A673 (cell line): ENCODE results near the gene EGR4. TPM values are rescaled to one million over a fixed set of nuclear protein-coding genes. Genes with fewer than 3 reads are reported as not detected.

Experiments used
- BruUV-seq: library from RNA; stranded (reverse); fragments of 400-500 nt; replicated peaks from 2 replicates; lab custom pipeline; 2021; lab: Mats Ljungman, UMichigan
- CTCF ChIA-PET: fragments of 300-600 bp; sonication (Branson Sonifier 250); formaldehyde crosslinking; loops from one replicate; lab custom pipeline; 2022; ENCODE audit warnings: antibody characterized with exemption; lab: Charles Lee
- POLR2A ChIA-PET: fragments of 300-600 bp; sonication (Branson Sonifier 250); formaldehyde crosslinking; loops from one replicate; lab custom pipeline; 2022; ENCODE audit warnings: antibody characterized with exemption; ENCODE audit not compliant: low non-redundant PET; lab: Charles Lee
- DNase-seq: peaks from one replicate; pipeline ENCODE4 v3.0.0-alpha.2; 2015; ENCODE audit warnings: low spot score
- H3K27ac ChIP-seq: fragments of 200-600 bp; sonication (generic); 2 replicates; pipeline ENCODE4 v1.5.1; 2016; ENCODE audit warnings: mixed run types, low read depth, mild to moderate bottlenecking, mixed read lengths, antibody characterized with exemption, low read length; ENCODE audit not compliant: poor library complexity, severe bottlenecking
- H3K27me3 ChIP-seq: fragments of 200-600 bp; sonication (generic); replicated peaks from 2 replicates; pipeline ENCODE4 v1.6.1; 2017; ENCODE audit warnings: mixed run types, low read depth, mild to moderate bottlenecking, mixed read lengths, antibody characterized with exemption, low read length; ENCODE audit not compliant: insufficient read depth, poor library complexity
- H3K36me3 ChIP-seq: fragments of 200-600 bp; sonication (generic); 2 replicates; pipeline ENCODE4 v1.6.1; 2016; ENCODE audit warnings: mixed run types, mild to moderate bottlenecking, mixed read lengths, antibody characterized with exemption, low read length; ENCODE audit not compliant: insufficient read depth, poor library complexity, severe bottlenecking
- H3K4me1 ChIP-seq: fragments of 200-600 bp; sonication (generic); 2 replicates; pipeline ENCODE4 v1.6.1; 2017; ENCODE audit warnings: mixed run types, mild to moderate bottlenecking, mixed read lengths, antibody characterized with exemption, low read length; ENCODE audit not compliant: insufficient read depth, poor library complexity, severe bottlenecking
- H3K4me3 ChIP-seq: fragments of 200-600 bp; sonication (generic); 2 replicates; pipeline ENCODE4 v1.5.1; 2016; ENCODE audit warnings: low read depth, mixed run types, mild to moderate bottlenecking, mixed read lengths, low read length; ENCODE audit not compliant: poor library complexity, severe bottlenecking
- H3K9me3 ChIP-seq: fragments of 200-600 bp; sonication (generic); 2 replicates; pipeline ENCODE4 v1.6.1; 2016; ENCODE audit warnings: mixed run types, low read depth, mild to moderate bottlenecking, mixed read lengths, antibody characterized with exemption, low read length; ENCODE audit not compliant: poor library complexity, severe bottlenecking
- EZH2 ChIP-seq: fragments of 200-600 bp; sonication (generic); IDR thresholded peaks from 2 replicates; pipeline ENCODE4 v1.6.1; 2017; ENCODE audit warnings: borderline replicate concordance, low read depth, mild to moderate bottlenecking, mixed read lengths, antibody characterized with exemption, low read length; ENCODE audit not compliant: poor library complexity, severe bottlenecking
- intact Hi-C: fragments of 100-400 bp; cut with micrococcal nuclease; formaldehyde crosslinking; loops from one replicate; pipeline ENCODE4 v1.10.0; 2022; ENCODE audit not compliant: unreplicated experiment
- total RNA-seq: library from RNA; stranded (reverse); gene quantifications from 2 replicates; pipeline ENCODE4 v1.2.3, GENCODE V29; 2021
- TF ChIP-seq, protein P1 (sequence below): fragments of 300-800, 200-600 bp; sonication (generic); conservative IDR thresholded peaks from 2 replicates; pipeline ENCODE4 v1.5.1; 2017; ENCODE audit warnings: low read depth, mild to moderate bottlenecking, antibody characterized with exemption, low read length, moderate library complexity, mixed read lengths

Gene EGR4
- total RNA-seq, 1 experiment from 2014 or later: 1.9 TPM

DNA sequence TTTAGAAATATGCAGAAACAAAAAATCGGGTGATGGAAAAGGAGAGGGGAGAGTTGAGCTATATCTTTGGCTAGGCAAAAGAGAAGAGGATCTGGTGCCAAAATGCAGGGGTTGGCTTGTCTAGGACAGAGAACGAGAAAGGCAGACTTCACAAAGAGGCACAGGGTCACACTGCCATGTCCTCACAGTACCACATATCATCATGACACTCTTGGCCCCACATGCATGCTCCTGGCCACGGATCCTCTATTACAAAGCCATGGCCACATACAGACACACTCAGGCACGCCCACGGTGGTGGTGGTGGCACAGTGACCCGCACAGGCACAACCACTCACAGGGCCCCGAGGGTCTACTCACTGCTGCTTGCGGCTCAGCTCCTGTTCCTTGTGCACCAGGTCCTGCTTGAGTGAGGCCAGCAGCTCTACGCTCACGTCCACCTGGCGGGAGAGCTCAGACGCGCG, 24.9 kb downstream of the EGR4 start:
- intact Hi-C loops: no loop called here
- Histone ChIP-seq H3K27ac (no peak overlapping the region), H3K4me3 (no peak overlapping the region), H3K9me3 (no peaks in the 10 kb centered on the region), H3K36me3 (no peaks in the 10 kb centered on the region), H3K4me1 (no peaks in the 10 kb centered on the region), H3K27me3 (no peaks in the 10 kb centered on the region)
- BruUV-seq: no TSS peak
- no peak for DNase-seq
- CTCF ChIA-PET: no interaction called here
- POLR2A ChIA-PET: no interaction called here
- no peak for TF ChIP-seq EZH2
- TF ChIP-seq, protein P1, sequence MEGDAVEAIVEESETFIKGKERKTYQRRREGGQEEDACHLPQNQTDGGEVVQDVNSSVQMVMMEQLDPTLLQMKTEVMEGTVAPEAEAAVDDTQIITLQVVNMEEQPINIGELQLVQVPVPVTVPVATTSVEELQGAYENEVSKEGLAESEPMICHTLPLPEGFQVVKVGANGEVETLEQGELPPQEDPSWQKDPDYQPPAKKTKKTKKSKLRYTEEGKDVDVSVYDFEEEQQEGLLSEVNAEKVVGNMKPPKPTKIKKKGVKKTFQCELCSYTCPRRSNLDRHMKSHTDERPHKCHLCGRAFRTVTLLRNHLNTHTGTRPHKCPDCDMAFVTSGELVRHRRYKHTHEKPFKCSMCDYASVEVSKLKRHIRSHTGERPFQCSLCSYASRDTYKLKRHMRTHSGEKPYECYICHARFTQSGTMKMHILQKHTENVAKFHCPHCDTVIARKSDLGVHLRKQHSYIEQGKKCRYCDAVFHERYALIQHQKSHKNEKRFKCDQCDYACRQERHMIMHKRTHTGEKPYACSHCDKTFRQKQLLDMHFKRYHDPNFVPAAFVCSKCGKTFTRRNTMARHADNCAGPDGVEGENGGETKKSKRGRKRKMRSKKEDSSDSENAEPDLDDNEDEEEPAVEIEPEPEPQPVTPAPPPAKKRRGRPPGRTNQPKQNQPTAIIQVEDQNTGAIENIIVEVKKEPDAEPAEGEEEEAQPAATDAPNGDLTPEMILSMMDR: no peak

DNA sequence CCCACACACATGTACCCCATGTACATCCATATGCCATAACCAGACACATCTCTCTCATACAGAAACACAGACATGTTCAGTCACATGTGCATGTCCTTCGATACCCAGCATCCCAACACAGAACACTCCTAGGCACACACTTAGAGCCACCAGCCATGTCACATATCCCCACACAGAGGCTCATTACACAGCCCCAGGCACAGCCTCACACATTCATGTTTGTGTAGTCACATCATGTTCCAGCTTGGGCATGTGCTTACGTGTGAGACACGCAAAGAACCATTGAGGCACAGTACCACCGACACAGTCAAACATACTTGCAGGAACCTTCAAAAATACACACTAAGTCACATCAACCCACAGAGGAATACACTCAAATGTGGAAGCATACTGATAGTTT, 26.3 kb downstream of the EGR4 start:
- ChIA-PET POLR2A (no interaction called here), CTCF (interaction anchor here (0.7 kb wide), 1 partner anchor 27 kb away, joined by 3 read pairs; no protein-coding TSS in a partner anchor)
- no peak overlapping the region for H3K27ac ChIP-seq
- no peak for DNase-seq
- no peaks in the 10 kb centered on the region for H3K27me3 ChIP-seq
- H3K4me1 ChIP-seq: no peaks in the 10 kb centered on the region
- intact Hi-C loops: no loop called here
- BruUV-seq: no TSS peak
- no peaks in the 10 kb centered on the region for H3K9me3 ChIP-seq
- H3K36me3 ChIP-seq: no peaks in the 10 kb centered on the region
- TF ChIP-seq, protein P1: no peak
- TF ChIP-seq EZH2: no peak
- H3K4me3 ChIP-seq: no peak overlapping the region

DNA sequence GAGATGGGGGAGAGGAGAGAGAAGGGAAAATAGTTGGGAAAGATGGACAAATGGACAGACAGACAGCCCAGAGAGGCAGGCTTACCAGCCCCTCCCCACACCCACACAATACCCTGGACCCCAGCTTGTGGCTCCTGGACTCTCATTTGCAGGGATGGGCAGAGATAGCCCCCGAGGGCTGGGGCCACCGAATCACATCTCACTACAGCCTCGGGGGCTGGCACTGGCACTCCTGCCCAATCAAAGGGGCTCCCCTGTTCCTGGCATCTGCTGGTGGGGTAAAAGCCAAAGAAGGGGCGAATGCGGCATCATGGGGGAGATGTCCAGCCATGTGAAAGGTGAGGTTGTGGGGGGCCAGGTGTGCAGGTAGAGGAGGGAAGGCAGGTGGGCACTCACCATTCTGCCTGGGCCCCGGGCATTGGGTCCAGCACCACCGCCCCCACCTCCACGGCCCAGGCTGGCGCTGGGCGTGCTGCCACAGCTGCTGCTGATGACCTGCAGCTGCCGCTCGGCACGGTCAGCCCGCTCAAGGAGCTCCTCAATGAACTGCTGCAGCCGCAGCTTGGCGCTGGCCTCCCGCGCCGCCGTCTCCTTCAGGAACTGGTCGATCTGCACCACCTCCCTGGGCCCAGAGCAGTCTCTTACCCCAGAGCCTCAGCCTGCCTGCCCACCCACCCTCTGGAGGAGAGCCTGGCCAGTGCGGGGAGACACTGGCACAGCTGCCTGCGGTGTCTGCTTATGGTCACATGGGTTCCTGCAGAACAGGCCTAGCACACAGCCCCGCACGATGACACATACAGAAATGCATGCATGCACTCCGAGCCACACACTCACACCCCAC, 27.1 kb downstream of the EGR4 start:
- Histone ChIP-seq H3K4me3 (no peak overlapping the region), H3K4me1 (no peaks in the 10 kb centered on the region), H3K27ac (no peak overlapping the region), H3K27me3 (no peaks in the 10 kb centered on the region), H3K36me3 (no peaks in the 10 kb centered on the region), H3K9me3 (no peaks in the 10 kb centered on the region)
- ChIA-PET POLR2A (no interaction called here), CTCF (interaction anchor here (0.7 kb wide), 1 partner anchor 27 kb away, joined by 3 read pairs; no protein-coding TSS in a partner anchor)
- intact Hi-C loops: no loop called here
- TF ChIP-seq, protein P1: no peak
- TF ChIP-seq EZH2: no peak
- no TSS peak for BruUV-seq
- DNase-seq: no peak
